Epithelial cell of esophagus (primary cell): Measurements from ENCODE around the gene CDC14A.

ENCODE experiments used
- DNase-seq: peaks from one replicate; pipeline ENCODE4 v3.0.0; 2010; ENCODE audit warnings: low read depth
- H3K4me3 ChIP-seq: 2 replicates; pipeline ENCODE4 v1.5.1; 2011; ENCODE audit warnings: mild to moderate bottlenecking, low read length, control low read depth
- TF ChIP-seq, protein P1 (sequence below): IDR thresholded peaks from 2 replicates; pipeline ENCODE4 v1.5.1; 2011; ENCODE audit warnings: low read depth, mild to moderate bottlenecking, low read length, control low read depth, inconsistent platforms; ENCODE audit not compliant: insufficient read depth; ENCODE audit errors: missing control alignments

Gene CDC14A

DNA sequence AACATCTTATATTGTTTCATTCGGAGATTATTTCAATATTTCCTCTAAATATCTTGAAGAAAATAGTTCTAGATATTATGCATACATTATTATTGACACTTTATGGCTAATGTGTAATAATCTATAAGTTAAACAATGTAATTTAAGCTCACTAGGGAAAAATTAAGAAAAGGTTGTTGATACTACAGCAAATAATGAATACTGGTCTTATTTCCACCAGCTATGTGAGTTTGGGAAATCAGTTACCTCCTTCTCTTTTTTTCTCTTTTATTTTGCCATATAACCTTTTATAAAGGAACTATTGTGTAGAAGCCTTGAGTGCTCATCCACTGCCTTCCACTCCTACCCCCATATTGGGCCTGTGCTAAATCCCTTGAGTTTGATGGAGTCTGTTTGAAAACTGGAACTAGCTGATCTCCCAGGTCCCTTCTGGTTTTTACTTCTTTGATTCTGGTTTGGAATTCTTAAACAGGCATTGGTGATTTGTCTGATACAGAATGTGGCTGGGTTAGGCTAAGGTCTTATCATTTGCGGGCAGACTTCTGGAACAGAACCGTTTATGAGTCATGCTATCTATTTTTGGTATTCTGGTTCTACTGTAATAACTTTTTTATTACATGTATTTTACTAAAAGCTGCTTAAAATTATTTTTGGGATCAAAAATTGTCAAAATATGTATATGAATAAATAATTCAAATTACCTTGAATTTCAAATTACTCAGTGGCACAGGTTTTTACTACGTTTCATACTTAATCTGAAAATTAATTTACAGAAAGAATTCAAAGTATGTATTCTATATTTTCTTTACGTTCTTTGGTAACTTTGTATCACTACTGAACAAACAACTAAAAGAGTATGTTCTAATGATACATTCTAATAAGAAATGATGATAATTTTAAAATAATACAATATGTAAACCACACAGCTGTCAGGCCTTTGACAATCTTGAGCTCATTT is 5.0 kb upstream of the CDC14A start:
- no peak for DNase-seq
- H3K4me3 ChIP-seq = no peak overlapping the region
- TF ChIP-seq, protein P1, sequence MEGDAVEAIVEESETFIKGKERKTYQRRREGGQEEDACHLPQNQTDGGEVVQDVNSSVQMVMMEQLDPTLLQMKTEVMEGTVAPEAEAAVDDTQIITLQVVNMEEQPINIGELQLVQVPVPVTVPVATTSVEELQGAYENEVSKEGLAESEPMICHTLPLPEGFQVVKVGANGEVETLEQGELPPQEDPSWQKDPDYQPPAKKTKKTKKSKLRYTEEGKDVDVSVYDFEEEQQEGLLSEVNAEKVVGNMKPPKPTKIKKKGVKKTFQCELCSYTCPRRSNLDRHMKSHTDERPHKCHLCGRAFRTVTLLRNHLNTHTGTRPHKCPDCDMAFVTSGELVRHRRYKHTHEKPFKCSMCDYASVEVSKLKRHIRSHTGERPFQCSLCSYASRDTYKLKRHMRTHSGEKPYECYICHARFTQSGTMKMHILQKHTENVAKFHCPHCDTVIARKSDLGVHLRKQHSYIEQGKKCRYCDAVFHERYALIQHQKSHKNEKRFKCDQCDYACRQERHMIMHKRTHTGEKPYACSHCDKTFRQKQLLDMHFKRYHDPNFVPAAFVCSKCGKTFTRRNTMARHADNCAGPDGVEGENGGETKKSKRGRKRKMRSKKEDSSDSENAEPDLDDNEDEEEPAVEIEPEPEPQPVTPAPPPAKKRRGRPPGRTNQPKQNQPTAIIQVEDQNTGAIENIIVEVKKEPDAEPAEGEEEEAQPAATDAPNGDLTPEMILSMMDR = no peak

DNA sequence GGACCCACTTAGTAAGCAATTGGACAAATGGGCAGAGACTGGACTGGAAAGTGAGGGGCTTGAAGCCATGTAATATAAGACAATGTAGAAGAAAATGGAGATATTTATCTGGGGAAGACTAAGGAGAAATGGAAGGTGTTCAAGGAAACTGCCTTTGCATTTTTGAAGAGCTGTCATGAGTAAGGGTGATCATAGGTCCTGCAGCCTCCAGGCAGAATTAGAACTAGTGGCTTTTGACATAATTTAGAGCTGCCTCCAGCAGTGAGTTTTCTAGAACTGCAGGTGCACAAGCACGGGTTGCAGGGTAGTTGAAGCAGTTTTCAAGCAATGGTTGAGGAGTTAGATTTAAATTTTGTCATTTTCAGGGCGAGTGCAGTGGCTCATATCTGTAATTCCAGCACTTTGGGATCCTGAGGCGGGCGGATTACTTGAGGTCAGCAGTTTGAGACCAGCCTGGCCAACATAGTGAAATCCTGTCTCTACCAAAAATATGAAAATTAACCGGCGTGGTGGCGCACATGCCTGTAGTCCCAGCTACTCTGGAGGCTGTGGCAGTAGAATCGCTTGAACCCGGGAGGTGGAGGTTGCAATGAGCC is 3.7 kb upstream of the CDC14A start:
- no peak overlapping the region for H3K4me3 ChIP-seq
- TF ChIP-seq, protein P1 = no peak
- DNase-seq = no peak

DNA sequence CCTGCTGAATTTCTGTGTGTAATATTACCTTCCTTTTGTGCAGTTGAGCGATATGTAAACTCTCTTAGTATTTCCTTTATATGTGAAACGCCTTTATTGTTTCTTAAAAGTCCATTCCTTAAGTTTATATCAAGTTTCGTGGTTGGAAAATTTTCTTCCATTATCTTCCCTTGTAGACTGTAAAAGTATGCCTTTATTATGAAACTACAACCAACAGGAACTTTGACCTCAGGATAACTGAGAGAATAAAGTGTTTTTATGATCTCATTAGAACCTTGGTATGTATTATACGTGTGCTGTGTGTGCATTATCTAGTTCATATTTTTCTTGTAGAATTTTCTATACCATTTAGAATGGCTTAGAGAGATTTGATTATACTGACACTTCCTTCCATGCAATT is 3.1 kb upstream of the CDC14A start:
- no peak overlapping the region for H3K4me3 ChIP-seq
- TF ChIP-seq, protein P1 = no peak
- DNase-seq = no peak

DNA sequence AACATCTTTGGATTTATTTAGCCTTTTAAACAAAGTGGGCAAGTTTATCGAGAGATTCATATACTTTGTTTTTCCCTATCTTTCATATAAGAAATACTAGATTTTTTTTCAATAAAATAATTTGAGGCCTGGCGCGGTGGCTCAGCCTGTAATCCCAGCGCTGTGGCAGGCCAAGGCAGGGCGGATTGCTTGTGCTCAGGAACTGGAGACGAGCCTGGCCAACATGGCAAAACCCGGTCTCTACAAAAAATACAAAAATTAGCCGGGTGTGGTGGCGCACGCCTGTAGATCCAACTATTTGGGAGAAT is 1.6 kb upstream of the CDC14A start:
- DNase-seq = no peak
- TF ChIP-seq, protein P1 = no peak
- H3K4me3 ChIP-seq = peak overlapping the region; percentile 69

DNA sequence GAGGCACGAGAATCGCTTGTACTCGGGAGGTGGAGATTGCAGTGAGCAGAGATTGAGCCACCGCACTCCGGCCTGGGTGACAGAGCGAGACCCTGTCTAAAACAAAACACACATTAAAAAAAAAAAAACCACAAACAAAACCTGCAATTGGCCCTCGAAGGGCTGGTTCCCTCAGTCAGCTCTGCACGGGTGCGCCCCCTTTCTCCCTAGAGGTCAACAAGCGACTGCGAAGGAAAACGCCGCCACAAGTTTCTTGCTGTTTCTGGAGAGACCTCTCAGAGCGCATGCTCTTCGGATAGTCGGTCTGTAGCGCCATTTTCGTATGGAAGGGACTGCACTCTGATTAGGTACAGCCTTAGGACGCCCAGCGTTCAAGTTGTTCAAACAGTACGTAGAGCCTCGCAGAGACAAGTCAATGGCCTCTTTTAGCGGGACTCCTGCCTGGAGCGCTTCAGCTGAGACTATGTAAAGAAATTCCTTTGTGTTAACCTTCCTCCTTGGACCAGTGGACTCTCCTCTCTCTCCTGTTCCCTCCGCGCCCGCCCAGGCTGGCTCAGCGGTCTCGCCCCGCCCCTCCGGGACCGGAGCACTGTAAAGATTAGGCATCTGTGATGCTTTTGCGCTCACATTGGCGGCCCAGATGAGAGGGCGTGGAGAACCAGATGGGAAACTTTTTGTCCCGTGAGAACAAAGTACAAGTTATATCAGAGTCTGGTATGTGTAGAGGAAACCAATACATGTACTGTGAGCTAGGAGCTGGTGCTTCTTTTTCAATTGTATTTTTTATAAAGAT is 1.0 kb upstream of the CDC14A start:
- TF ChIP-seq, protein P1 = no peak
- H3K4me3 ChIP-seq = peak overlapping the region; percentile 69
- DNase-seq = peak; percentile 89

DNA sequence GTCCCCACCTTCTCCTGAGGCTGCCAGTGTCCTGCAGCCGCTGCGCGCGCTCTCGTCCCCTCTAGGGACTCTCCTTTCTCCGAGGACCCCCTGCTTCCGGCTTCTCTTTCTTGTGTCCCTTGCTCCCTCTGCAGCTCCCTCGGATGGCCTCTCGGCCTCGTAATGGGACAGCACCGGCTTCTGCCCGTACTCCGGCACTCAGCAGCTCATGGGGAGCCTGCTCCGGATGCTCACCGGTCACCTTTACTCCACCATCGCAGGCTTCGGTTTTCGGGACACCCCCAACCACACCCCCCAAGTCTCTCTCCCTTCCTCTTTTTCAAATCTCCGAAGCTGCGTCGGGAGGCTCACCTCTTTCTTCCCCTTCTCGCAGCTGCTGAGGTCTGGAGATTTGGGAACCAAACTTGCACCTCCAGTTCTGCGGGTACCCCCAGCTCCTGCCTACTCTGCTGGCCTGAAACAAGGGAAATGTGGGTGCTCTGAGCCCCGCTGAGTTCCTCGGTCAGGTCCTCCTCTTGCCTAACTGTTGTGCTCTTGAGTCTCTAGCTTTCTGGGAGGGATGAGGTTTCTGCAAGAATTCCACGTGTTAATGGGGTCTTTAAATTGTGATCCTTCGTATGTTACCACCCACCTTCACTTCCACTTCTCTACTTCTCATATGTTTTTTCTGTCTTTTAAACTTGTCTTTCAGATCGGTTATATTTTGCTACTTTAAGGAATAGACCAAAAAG is 930 bp downstream of the CDC14A start:
- TF ChIP-seq, protein P1 = no peak
- peak overlapping the region; percentile 69 for H3K4me3 ChIP-seq
- peak; percentile 10 for DNase-seq
